Adipocyte (in vitro differentiated cells): ENCODE measurements around the gene C2CD4D.

Experiments
- DNase-seq: peaks from one replicate; pipeline ENCODE4 v3.0.0-alpha.2; 2015; ENCODE audit warnings: low read depth
- H3K27me3 ChIP-seq: replicated peaks from 2 replicates; pipeline ENCODE4 v1.7.0; 2013; ENCODE audit warnings: mild to moderate bottlenecking, low read length, moderate library complexity; ENCODE audit not compliant: control insufficient read depth, insufficient read depth
- H3K36me3 ChIP-seq: 2 replicates; pipeline ENCODE4 v1.7.0; 2013; ENCODE audit warnings: low read length, mild to moderate bottlenecking, moderate library complexity; ENCODE audit not compliant: control insufficient read depth, insufficient read depth, severe bottlenecking
- H3K4me1 ChIP-seq: 2 replicates; pipeline ENCODE4 v1.7.0; 2013; ENCODE audit warnings: mild to moderate bottlenecking, low read length, moderate library complexity; ENCODE audit not compliant: control insufficient read depth, insufficient read depth
- H3K4me3 ChIP-seq: 2 replicates; pipeline ENCODE4 v1.7.0; 2013; ENCODE audit warnings: mild to moderate bottlenecking, low read length, moderate library complexity
- H3K9ac ChIP-seq: 2 replicates; pipeline ENCODE4 v1.7.0; 2013; ENCODE audit warnings: mild to moderate bottlenecking, low read length, moderate library complexity
- H3K9me3 ChIP-seq: 2 replicates; pipeline ENCODE4 v1.7.0; 2013; ENCODE audit warnings: mild to moderate bottlenecking, low read length, moderate library complexity; ENCODE audit not compliant: control insufficient read depth

The C2CD4D gene

GRCh38 chr1:151846062-151846568, 6.5 kb upstream of the C2CD4D start:
- DNase-seq = peak; percentile 25
- H3K27me3 ChIP-seq = peaks cover under 1% of the 10 kb centered on the region
- H3K9me3 ChIP-seq = no peaks in the 10 kb centered on the region
- H3K4me3 ChIP-seq = no peak overlapping the region
- H3K9ac ChIP-seq = no peak overlapping the region
- no peaks in the 10 kb centered on the region for H3K36me3 ChIP-seq
- H3K4me1 ChIP-seq = peaks cover 20% of the 10 kb centered on the region

- H3K4me1 ChIP-seq = peaks cover 7% of the 10 kb centered on the region
- no peak overlapping the region for H3K4me3 ChIP-seq
- no peaks in the 10 kb centered on the region for H3K9me3 ChIP-seq
- H3K27me3 ChIP-seq = no peaks in the 10 kb centered on the region
- no peak overlapping the region for H3K9ac ChIP-seq
- DNase-seq = no peak
- H3K36me3 ChIP-seq = no peaks in the 10 kb centered on the region
Observed at GRCh38 chr1:151843398-151843797, 3.8 kb upstream of the C2CD4D start.

GRCh38 chr1:151841141-151841540, 1.5 kb upstream of the C2CD4D start:
- H3K9ac ChIP-seq = no peak overlapping the region
- peaks cover 9% of the 10 kb centered on the region for H3K27me3 ChIP-seq
- DNase-seq = peak; percentile 25
- no peak overlapping the region for H3K4me3 ChIP-seq
- H3K9me3 ChIP-seq = no peaks in the 10 kb centered on the region
- H3K36me3 ChIP-seq = no peaks in the 10 kb centered on the region
- H3K4me1 ChIP-seq = no peaks in the 10 kb centered on the region

- H3K9ac ChIP-seq = no peak overlapping the region
- no peaks in the 10 kb centered on the region for H3K4me1 ChIP-seq
- no peaks in the 10 kb centered on the region for H3K9me3 ChIP-seq
- DNase-seq = no peak
- no peaks in the 10 kb centered on the region for H3K36me3 ChIP-seq
- peaks cover 9% of the 10 kb centered on the region for H3K27me3 ChIP-seq
- H3K4me3 ChIP-seq = no peak overlapping the region
Observed at GRCh38 chr1:151840421-151840820, 801 bp upstream of the C2CD4D start.

GRCh38 chr1:151839082-151839412, 573 bp downstream of the C2CD4D start:
- DNase-seq = no peak
- Histone ChIP-seq H3K9me3 (no peaks in the 10 kb centered on the region), H3K4me1 (no peaks in the 10 kb centered on the region)

GRCh38 chr1:151838222-151839081, 1.2 kb downstream of the C2CD4D start:
- H3K36me3 ChIP-seq = no peaks in the 10 kb centered on the region
- H3K9ac ChIP-seq = peak overlapping the region; percentile 48
- H3K9me3 ChIP-seq = no peaks in the 10 kb centered on the region
- H3K4me1 ChIP-seq = no peaks in the 10 kb centered on the region
- DNase-seq = peak; percentile 70
- H3K27me3 ChIP-seq = peaks cover 17% of the 10 kb centered on the region
- H3K4me3 ChIP-seq = peak overlapping the region; percentile 58

More at GRCh38 chr1:151839082-151839412, 573 bp downstream of the C2CD4D start:
- Histone ChIP-seq H3K4me3 (peak overlapping the region; percentile 58), H3K9ac (no peak overlapping the region), H3K27me3 (peaks cover 13% of the 10 kb centered on the region), H3K36me3 (no peaks in the 10 kb centered on the region)

GRCh38 chr1:151837884-151838221, 1.8 kb downstream of the C2CD4D start:
- H3K27me3 ChIP-seq = peaks cover 17% of the 10 kb centered on the region
- H3K4me1 ChIP-seq = peaks cover 2% of the 10 kb centered on the region
- no peak overlapping the region for H3K9ac ChIP-seq
- H3K9me3 ChIP-seq = no peaks in the 10 kb centered on the region
- H3K36me3 ChIP-seq = no peaks in the 10 kb centered on the region
- no peak for DNase-seq
- peak overlapping the region; percentile 58 for H3K4me3 ChIP-seq

GRCh38 chr1:151837197-151837596, 2.4 kb downstream of the C2CD4D start:
- H3K27me3 ChIP-seq = peaks cover 17% of the 10 kb centered on the region
- no peak overlapping the region for H3K4me3 ChIP-seq
- DNase-seq = no peak
- no peaks in the 10 kb centered on the region for H3K36me3 ChIP-seq
- peaks cover 8% of the 10 kb centered on the region for H3K4me1 ChIP-seq
- no peak overlapping the region for H3K9ac ChIP-seq
- H3K9me3 ChIP-seq = no peaks in the 10 kb centered on the region

- DNase-seq = no peak
- H3K4me1 ChIP-seq = peaks cover 11% of the 10 kb centered on the region
- peaks cover 22% of the 10 kb centered on the region for H3K27me3 ChIP-seq
- H3K9me3 ChIP-seq = no peaks in the 10 kb centered on the region
- H3K4me3 ChIP-seq = no peak overlapping the region
- H3K36me3 ChIP-seq = no peaks in the 10 kb centered on the region
- no peak overlapping the region for H3K9ac ChIP-seq
Observed at GRCh38 chr1:151835596-151835995, 4.0 kb downstream of the C2CD4D start.

- peaks cover 26% of the 10 kb centered on the region for H3K27me3 ChIP-seq
- no peaks in the 10 kb centered on the region for H3K9me3 ChIP-seq
- DNase-seq = no peak
- H3K4me3 ChIP-seq = no peak overlapping the region
- H3K36me3 ChIP-seq = no peaks in the 10 kb centered on the region
- H3K9ac ChIP-seq = no peak overlapping the region
- H3K4me1 ChIP-seq = peaks cover 11% of the 10 kb centered on the region
Observed at GRCh38 chr1:151834239-151834638, 5.4 kb downstream of the C2CD4D start.

GRCh38 chr1:151833172-151833900, 6.3 kb downstream of the C2CD4D start:
- Histone ChIP-seq H3K27me3 (peaks cover 26% of the 10 kb centered on the region), H3K9me3 (no peaks in the 10 kb centered on the region), H3K9ac (no peak overlapping the region), H3K4me3 (no peak overlapping the region), H3K4me1 (peaks cover 11% of the 10 kb centered on the region), H3K36me3 (no peaks in the 10 kb centered on the region)
- no peak for DNase-seq
